ENCODE measurements around the gene AFAP1. TPM values are rescaled to one million over a fixed set of nuclear protein-coding genes. Genes with fewer than 3 reads are reported as not detected.

AFAP1 gene
- total and polyA plus RNA-seq, 2 of the 4 experiments (the other 2 are of a cell fraction), result 48.2 to 80.9 TPM

DNA sequence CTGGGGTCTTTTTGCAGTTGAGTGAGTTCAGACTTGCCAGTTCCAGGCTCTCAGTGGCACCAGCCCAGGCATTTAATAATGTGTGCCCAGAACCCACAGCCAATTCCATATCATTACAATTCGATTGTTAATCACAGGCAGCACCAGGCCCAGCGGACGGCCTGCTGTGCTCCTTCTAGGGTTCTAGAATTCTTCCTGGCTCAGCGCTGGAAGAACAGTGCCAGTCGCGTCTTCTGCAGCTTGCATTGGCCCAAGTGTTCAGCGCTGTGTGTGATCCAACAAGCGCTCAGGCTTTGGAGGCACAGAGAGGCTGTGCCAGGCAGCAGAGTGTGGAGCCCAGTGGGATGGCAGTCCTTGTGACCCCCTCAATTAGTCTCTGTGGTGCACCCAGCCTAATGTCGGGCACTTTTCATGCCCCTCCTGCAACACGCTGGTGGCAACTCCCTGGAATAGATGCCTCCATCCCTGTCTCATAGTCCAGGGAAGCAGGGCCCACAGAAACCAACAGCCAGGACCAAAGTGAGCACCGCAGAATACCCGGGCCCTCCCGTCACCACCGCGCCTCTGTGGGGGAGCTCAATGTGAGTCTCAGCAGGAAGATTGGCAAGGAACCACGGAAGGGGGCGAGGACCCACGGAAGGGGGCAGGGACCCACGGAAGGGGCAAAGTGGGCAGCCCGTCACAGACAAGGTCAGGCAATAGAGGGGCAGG is 193.2 kb downstream of the AFAP1 start:
- H3K27ac ChIP-seq (ENCODE audit: insufficient read depth, low read length), result no peak overlapping the region
- H3K9me3 ChIP-seq (ENCODE audit: control insufficient read depth, insufficient read depth, low read length), result no peaks in the 10 kb centered on the region
- no peak overlapping the region for H3K23ac ChIP-seq (ENCODE audit: low read depth, low read length)
- H2AFZ ChIP-seq (replicated peaks; ENCODE audit: low read length, poor library complexity), result no peak overlapping the region
- H2BK20ac ChIP-seq (ENCODE audit: low read depth, low read length), result no peak overlapping the region
- TF ChIP-seq MXI1 (IDR thresholded peaks at IDR 0.05; ENCODE audit: borderline replicate concordance, low read depth, low read length), result no peak
- no peaks in the 10 kb centered on the region for H3K79me1 ChIP-seq (ENCODE audit: low read depth in 1 of 2, low read length in 2 of 2)
- no peaks in the 10 kb centered on the region for H3K9me1 ChIP-seq (ENCODE audit: insufficient read depth, low read length)
- no peak overlapping the region for H3K14ac ChIP-seq (replicated peaks; ENCODE audit: low read depth, low read length)
- no peak overlapping the region for H4K8ac ChIP-seq (ENCODE audit: low read depth in 2 of 2, low read length in 2 of 2)
- no peak overlapping the region for H4K5ac ChIP-seq (ENCODE audit: low read depth, low read length)
- H3K4me3 ChIP-seq (ENCODE audit: insufficient read depth, low read depth, low read length), result no peak overlapping the region
- H2AK9ac ChIP-seq (replicated peaks; ENCODE audit: low read depth, low read length, poor library complexity), result peak overlapping the region; percentile 12
- no peak overlapping the region for H2BK120ac ChIP-seq (ENCODE audit: low read depth, low read length)
- no peak overlapping the region for H2BK5ac ChIP-seq (ENCODE audit: low read depth, low read length, poor library complexity, severe bottlenecking)
- peaks cover 1% of the 10 kb centered on the region; the same call in 1 of the 2 replicates for H3K4me1 ChIP-seq (ENCODE audit: control insufficient read depth, insufficient read depth, low read length)
- H4K20me1 ChIP-seq (ENCODE audit: insufficient read depth, low read length), result peaks cover 5% of the 10 kb centered on the region; the same call in 1 of the 2 replicates
- ChIA-PET POLR2A (ENCODE audit: unreplicated experiment) (no interaction called here), CTCF (no interaction called here)
- H3K4me2 ChIP-seq (ENCODE audit: low read depth, low read length), result no peak overlapping the region
- H3K4ac ChIP-seq (ENCODE audit: low read depth, low read length), result no peak overlapping the region
- H4K91ac ChIP-seq (ENCODE audit: insufficient read depth, low read depth, low read length), result no peak overlapping the region
- no TSS peak for BruUV-seq (replicated peaks)
- H3K27me3 ChIP-seq (ENCODE audit: control insufficient read depth, insufficient read depth, low read length), result no peaks in the 10 kb centered on the region; the same call in 1 of the 2 replicates
- no peak overlapping the region for H2BK15ac ChIP-seq (ENCODE audit: low read depth, low read length)
- no peak overlapping the region for H3K9ac ChIP-seq (ENCODE audit: low read depth, low read length)
- in situ Hi-C loops (cut with MboI; ENCODE audit: low sequenced_read_pairs), result no loop called here
- WGBS, 2 experiments (ENCODE audit: extremely low coverage in 2 of 2, insufficient read length in 1 of 2), result 89% methylated on average over 17 of the region's 20 CpGs; no CpG with 5 or more reads in 1 of the 2 experiments
- ATAC-seq (ENCODE audit: low read depth) (no peak), DNase-seq (no peak)
- H3K36me3 ChIP-seq (ENCODE audit: control insufficient read depth, insufficient read depth, low read length), result no peaks in the 10 kb centered on the region
- intact Hi-C loops (cut with micrococcal nuclease), result no loop called here
- no peak overlapping the region for H3K18ac ChIP-seq (ENCODE audit: low read depth, low read length)
- H2AK5ac ChIP-seq (ENCODE audit: low read depth, low read length), result no peak overlapping the region
- H3K56ac ChIP-seq (ENCODE audit: extremely low read depth, insufficient read depth, low read length), result no peak overlapping the region
- dilution Hi-C loops (cut with HindIII; ENCODE audit: low sequenced_read_pairs, unreplicated experiment), result no loop called here

Data from IMR-90 (cell line).